Effector memory CD4-positive, alpha-beta T cell (primary cell): ENCODE measurements around the gene TMA16.
"Not testable (repeated sequence)": the region's sequence is repeated elsewhere in the genome, so short reads cannot be mapped to it uniquely, and the experiment has no call there.

ENCODE experiments used
- DNase-seq, 3 donors: peaks; one replicate each; pipeline ENCODE4 v3.0.0-alpha.2; 2020
- H3K27ac ChIP-seq: 2 replicates; pipeline ENCODE4 v1.7.0; 2013; ENCODE audit warnings: mild to moderate bottlenecking, low read length, moderate library complexity; ENCODE audit not compliant: insufficient read depth, poor library complexity, severe bottlenecking
- H3K27me3 ChIP-seq: replicated peaks from 2 replicates; pipeline ENCODE4 v1.7.0; 2013; ENCODE audit warnings: mild to moderate bottlenecking, low read length; ENCODE audit not compliant: insufficient read depth, control insufficient read depth, poor library complexity, severe bottlenecking
- H3K36me3 ChIP-seq: 2 replicates; pipeline ENCODE4 v1.7.0; 2013; ENCODE audit warnings: mild to moderate bottlenecking, low read length, moderate library complexity; ENCODE audit not compliant: control insufficient read depth, insufficient read depth
- H3K4me1 ChIP-seq: 2 replicates; pipeline ENCODE4 v1.7.0; 2013; ENCODE audit warnings: low read length, mild to moderate bottlenecking; ENCODE audit not compliant: control insufficient read depth, insufficient read depth, poor library complexity, severe bottlenecking
- H3K4me3 ChIP-seq: 2 replicates; pipeline ENCODE4 v1.7.0; 2013; ENCODE audit warnings: low read length, low read depth, mild to moderate bottlenecking; ENCODE audit not compliant: insufficient read depth, poor library complexity, severe bottlenecking
- H3K9me3 ChIP-seq: 2 replicates; pipeline ENCODE4 v1.7.0; 2013; ENCODE audit warnings: mild to moderate bottlenecking, low read length, moderate library complexity; ENCODE audit not compliant: control insufficient read depth

Gene TMA16

DNA sequence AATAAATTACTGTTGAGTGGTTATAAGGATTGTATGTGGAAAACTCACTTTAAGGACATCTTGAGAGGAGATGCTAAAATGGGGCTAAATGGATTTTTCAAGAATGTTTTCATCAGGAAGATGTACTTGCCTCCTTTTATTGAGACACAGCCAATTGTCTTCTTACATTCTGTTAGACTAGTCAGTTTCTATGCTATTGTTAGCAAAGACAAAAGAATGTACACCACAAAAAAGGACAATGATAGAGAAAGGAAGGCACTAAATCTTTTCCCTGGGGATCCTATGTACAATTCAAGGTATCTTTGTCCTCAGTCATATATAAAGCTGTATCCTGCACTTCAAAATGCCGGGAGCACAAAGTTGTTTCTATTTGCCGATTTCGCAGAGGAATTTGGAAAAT is 42.6 kb downstream of the TMA16 start:
- no peaks in the 10 kb centered on the region for H3K9me3 ChIP-seq
- no peak overlapping the region for H3K27ac ChIP-seq
- H3K4me1 ChIP-seq = no peaks in the 10 kb centered on the region
- no peaks in the 10 kb centered on the region for H3K36me3 ChIP-seq
- H3K4me3 ChIP-seq = no peak overlapping the region
- no peaks in the 10 kb centered on the region for H3K27me3 ChIP-seq
- no peak for DNase-seq

DNA sequence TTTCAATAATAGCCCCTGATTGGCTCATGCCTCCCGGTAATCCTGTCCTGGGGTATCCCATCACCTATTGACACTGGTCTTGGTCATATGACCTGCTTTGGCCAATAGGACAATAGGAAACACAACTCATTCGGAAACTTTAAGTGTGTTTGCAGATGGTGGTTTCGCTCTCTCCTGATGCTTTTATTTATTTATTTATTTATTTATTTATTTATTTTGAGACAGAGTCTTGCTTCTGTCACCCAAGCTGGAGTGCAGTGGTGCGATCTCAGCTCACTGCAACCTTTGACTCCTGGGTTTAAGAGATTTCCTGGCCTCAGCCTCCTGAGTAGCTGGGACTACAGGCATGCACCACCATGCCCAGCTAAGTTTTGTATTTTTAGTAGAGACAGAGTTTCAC is 44.3 kb downstream of the TMA16 start:
- not testable (repeated sequence) for H3K4me3 ChIP-seq, H3K27me3 ChIP-seq, H3K36me3 ChIP-seq, DNase-seq, H3K4me1 ChIP-seq, H3K27ac ChIP-seq, H3K9me3 ChIP-seq

DNA sequence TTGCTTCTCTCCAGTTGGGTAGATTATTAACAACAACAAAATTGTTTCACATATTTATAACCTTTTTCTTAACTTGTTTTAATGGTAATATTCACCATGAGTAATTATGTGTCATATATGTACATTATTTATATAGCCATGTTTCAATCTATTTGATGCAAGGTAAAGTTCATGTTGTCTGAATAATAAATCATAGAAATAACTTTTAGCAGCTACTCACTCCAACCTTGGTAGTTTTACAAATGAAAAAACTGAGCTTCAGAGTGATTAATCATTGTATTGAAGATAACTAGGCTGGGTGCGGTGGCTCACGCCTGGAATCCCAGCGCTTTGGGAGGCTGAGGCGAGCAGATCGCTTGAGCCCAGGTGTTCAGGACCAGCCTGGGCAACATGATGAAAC is 46.0 kb downstream of the TMA16 start:
- no peak for DNase-seq
- Histone ChIP-seq H3K27me3 (no peaks in the 10 kb centered on the region), H3K4me1 (no peaks in the 10 kb centered on the region), H3K36me3 (no peaks in the 10 kb centered on the region), H3K4me3 (no peak overlapping the region), H3K27ac (no peak overlapping the region), H3K9me3 (no peaks in the 10 kb centered on the region)

DNA sequence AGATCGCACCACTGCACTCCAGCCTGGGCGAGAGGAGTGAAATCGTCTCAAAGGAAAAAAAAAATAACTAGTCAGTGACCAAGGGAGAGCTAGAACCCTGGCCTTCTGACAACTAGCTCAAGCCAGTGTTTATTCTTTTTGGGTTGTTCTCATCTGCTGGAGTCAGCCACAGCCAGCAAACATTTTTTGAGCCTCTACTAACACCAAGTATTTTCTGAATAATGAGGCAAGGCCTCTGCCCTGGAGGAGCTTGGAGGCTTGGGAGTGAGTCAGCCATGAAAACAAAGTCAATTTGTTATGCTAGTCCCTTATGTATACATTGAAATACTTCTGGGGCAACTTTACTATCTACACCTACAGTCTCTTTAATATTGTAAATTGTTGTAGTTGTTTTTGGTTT is 46.5 kb downstream of the TMA16 start:
- Histone ChIP-seq H3K27ac (no peak overlapping the region), H3K27me3 (no peaks in the 10 kb centered on the region), H3K9me3 (no peaks in the 10 kb centered on the region), H3K36me3 (no peaks in the 10 kb centered on the region), H3K4me1 (no peaks in the 10 kb centered on the region), H3K4me3 (no peak overlapping the region)
- DNase-seq = no peak

DNA sequence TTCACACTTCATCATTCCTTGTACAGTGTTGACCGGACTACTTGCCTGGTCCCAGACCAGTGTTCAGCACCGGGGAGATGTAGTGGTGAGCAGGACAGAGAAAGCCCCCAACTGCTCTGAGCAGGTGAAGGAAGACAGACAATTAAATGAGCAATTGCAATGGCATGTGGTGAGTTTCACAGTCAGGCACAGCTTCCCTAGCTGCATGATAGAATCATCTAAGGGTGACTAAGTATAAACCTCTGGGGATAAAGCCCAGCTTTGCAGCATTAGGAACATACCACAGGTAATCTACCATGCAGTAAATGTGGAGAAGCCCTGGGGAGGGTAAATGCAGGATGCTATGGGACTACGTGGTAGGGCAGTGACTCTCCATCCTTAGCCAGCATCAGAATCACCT is 47.8 kb downstream of the TMA16 start:
- no peaks in the 10 kb centered on the region for H3K9me3 ChIP-seq
- H3K27me3 ChIP-seq = no peaks in the 10 kb centered on the region
- no peak overlapping the region for H3K4me3 ChIP-seq
- no peak overlapping the region for H3K27ac ChIP-seq
- no peak for DNase-seq
- no peaks in the 10 kb centered on the region for H3K36me3 ChIP-seq
- no peaks in the 10 kb centered on the region for H3K4me1 ChIP-seq

DNA sequence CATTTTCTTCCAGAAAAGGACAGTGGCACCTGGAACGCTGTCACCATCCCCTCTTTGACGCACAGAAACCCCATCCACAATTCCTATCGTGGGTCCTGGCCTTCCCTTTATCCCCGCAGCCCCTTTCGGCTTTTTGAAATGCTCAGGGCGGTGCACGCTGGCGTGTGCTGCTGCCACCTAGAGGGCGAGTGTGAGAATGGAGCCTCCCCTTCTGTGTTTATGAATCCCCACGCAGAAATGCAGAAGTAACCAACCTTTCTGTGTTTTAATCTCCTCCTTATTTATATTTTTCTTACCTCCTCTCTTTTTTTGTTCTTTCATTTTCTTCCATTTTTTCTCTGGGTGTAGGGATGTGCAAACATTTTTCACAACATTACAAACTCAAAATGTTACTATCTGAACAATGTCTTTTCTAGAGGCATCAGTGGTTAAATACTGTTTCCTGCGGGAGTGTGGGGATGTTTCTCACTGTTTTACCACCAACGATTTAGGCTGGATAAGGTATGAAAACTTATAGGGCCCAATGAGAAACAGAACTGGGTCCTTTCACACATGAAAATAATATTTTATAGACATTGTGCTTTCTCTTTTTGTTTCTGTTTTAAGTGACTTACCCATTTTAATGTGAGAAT is 50.0 kb downstream of the TMA16 start:
- Histone ChIP-seq H3K36me3 (no peaks in the 10 kb centered on the region), H3K27ac (no peak overlapping the region), H3K27me3 (no peaks in the 10 kb centered on the region), H3K9me3 (no peaks in the 10 kb centered on the region), H3K4me3 (peak overlapping the region; percentile 43), H3K4me1 (no peaks in the 10 kb centered on the region)
- peak; percentile 11 to 38 (median 19) for DNase-seq

DNA sequence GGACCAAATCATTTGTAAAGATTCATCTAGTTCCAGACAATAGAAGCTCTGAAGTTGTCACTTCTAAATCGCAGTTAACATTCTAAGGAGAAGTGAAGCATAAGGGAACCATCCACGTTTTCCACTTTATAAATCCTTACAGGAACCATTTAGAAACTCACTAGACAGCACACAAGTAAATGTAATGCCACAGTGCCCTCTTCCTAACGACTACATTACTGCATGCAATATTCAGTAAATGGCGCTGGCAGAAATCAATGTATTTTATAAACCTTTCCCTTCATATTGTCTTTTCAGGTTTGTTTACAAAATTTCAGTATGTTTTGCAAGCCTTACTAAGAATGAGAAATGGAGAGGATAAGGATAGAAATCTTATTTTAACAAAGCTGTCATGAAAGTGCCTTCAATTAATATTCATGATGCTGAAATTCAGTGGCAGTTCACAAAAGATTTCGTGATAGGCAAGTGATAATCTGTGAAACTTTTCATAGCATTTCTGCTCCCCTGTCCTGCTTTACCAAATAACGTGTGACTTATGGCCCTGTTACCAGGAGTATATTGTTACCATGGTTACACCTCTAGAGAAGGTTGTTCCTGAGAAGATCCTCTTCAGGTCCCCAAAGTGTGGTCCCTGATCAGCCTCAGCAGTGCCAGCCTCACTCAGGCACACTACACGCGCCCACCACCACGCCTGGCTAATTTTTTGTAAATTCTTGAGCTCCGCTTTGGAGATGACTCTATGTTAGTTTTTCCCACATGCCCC is 54.2 kb downstream of the TMA16 start:
- H3K36me3 ChIP-seq = no peaks in the 10 kb centered on the region
- no peak overlapping the region for H3K27ac ChIP-seq
- H3K4me3 ChIP-seq = no peak overlapping the region
- DNase-seq = no peak
- peaks cover 6% of the 10 kb centered on the region for H3K4me1 ChIP-seq
- no peaks in the 10 kb centered on the region for H3K27me3 ChIP-seq
- H3K9me3 ChIP-seq = no peaks in the 10 kb centered on the region

DNA sequence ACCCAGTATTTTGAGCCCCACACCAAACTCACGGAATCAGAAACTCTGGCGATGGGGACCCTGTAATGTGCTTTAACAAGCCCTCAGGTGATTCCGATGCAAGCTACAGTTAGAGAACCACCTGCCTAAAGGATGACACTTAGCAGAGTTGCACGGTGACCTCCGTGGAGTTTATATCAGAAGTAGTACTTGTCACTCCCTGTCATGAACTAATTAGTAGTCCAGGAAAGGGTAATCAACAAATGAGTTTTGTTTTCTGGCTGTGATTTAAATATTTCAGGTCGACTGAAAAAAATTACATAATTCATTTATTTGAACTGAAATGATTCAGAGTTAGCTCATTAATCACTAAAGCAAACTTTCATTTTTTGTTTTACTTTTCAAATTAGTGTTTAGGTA is 56.4 kb downstream of the TMA16 start:
- no peaks in the 10 kb centered on the region for H3K27me3 ChIP-seq
- H3K4me1 ChIP-seq = peaks cover 6% of the 10 kb centered on the region
- H3K27ac ChIP-seq = no peak overlapping the region
- DNase-seq = no peak
- H3K9me3 ChIP-seq = no peaks in the 10 kb centered on the region
- no peaks in the 10 kb centered on the region for H3K36me3 ChIP-seq
- H3K4me3 ChIP-seq = no peak overlapping the region

DNA sequence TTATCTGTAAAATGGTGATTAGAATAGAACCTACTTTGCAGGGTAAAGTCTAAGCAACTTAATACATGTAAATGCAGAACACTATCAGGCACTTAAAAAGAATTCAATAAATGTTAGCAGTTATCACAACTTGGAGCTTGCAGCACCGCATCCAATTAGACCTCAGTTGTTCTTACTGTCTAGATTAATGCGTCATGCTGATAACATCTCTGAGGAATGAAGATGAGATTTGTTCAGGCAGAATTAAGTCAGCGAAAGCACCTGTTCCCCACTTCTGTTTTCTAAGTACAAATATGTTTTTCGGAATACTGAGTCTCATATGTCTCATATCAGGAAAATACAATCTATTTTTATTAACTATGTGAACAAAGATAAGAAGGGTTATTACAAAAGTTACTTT is 58.7 kb downstream of the TMA16 start:
- Histone ChIP-seq H3K27ac (no peak overlapping the region), H3K4me1 (peaks cover 12% of the 10 kb centered on the region), H3K36me3 (no peaks in the 10 kb centered on the region), H3K27me3 (no peaks in the 10 kb centered on the region), H3K4me3 (no peak overlapping the region), H3K9me3 (no peaks in the 10 kb centered on the region)
- DNase-seq = no peak

DNA sequence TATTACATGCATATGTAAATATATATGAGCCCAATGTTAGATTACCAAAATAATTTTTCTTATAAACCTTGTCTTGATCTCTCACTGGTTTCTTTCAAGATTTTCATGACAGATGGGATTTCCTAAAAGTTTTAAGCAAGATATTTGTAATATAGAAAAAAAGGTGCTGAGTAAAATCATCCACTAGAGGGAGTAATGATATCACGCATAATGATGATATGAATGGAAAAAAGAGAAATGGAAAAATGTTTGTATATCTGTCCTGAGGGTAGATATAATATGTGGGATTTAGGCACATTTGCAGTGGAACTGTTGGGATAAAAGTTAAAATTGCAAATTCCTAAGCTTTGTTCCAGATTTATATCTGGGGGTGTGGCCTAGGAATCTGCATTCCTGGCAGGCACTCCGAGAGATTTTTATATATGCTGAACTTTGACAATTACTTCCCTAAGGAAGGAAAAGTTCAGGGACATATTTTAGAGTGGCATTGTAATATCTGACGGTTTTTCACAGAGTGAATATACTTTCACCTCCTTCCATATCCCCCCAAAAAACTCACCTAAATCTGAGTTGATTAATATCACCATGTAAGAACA is 60.5 kb downstream of the TMA16 start:
- no peaks in the 10 kb centered on the region for H3K36me3 ChIP-seq
- DNase-seq = no peak
- no peak overlapping the region for H3K4me3 ChIP-seq
- H3K27me3 ChIP-seq = no peaks in the 10 kb centered on the region
- peaks cover 20% of the 10 kb centered on the region for H3K4me1 ChIP-seq
- H3K27ac ChIP-seq = no peak overlapping the region
- H3K9me3 ChIP-seq = no peaks in the 10 kb centered on the region
